ENCODE measurements around the gene NXPH4. TPM values are rescaled to one million over a fixed set of nuclear protein-coding genes. Genes with fewer than 3 reads are reported as not detected.

The NXPH4 gene
- total and polyA plus RNA-seq, 10 of the 15 experiments (the other 5 are each of a cell fraction or from before 2014, with no cell fraction given) = 0.03 to 0.26 TPM; not detected in 8

- TF ChIP-seq, protein P1, sequence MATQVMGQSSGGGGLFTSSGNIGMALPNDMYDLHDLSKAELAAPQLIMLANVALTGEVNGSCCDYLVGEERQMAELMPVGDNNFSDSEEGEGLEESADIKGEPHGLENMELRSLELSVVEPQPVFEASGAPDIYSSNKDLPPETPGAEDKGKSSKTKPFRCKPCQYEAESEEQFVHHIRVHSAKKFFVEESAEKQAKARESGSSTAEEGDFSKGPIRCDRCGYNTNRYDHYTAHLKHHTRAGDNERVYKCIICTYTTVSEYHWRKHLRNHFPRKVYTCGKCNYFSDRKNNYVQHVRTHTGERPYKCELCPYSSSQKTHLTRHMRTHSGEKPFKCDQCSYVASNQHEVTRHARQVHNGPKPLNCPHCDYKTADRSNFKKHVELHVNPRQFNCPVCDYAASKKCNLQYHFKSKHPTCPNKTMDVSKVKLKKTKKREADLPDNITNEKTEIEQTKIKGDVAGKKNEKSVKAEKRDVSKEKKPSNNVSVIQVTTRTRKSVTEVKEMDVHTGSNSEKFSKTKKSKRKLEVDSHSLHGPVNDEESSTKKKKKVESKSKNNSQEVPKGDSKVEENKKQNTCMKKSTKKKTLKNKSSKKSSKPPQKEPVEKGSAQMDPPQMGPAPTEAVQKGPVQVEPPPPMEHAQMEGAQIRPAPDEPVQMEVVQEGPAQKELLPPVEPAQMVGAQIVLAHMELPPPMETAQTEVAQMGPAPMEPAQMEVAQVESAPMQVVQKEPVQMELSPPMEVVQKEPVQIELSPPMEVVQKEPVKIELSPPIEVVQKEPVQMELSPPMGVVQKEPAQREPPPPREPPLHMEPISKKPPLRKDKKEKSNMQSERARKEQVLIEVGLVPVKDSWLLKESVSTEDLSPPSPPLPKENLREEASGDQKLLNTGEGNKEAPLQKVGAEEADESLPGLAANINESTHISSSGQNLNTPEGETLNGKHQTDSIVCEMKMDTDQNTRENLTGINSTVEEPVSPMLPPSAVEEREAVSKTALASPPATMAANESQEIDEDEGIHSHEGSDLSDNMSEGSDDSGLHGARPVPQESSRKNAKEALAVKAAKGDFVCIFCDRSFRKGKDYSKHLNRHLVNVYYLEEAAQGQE (IDR thresholded peaks at IDR 0.05; ENCODE audit: low read depth, low read length) = no peak
- peak; percentile 63 for TF ChIP-seq RUNX3 (IDR thresholded peaks at IDR 0.05; ENCODE audit: low read length)
- no peak for TF ChIP-seq TCF12 (IDR thresholded peaks at IDR 0.05; ENCODE audit: low read depth, low read length)
- no peak for TF ChIP-seq CHD1 (IDR thresholded peaks at IDR 0.05; ENCODE audit: low read depth, low read length)
- TF ChIP-seq CHD2 (IDR thresholded peaks at IDR 0.05; ENCODE audit: borderline replicate concordance, low read depth, low read length) = no peak
- TF ChIP-seq, protein P2, sequence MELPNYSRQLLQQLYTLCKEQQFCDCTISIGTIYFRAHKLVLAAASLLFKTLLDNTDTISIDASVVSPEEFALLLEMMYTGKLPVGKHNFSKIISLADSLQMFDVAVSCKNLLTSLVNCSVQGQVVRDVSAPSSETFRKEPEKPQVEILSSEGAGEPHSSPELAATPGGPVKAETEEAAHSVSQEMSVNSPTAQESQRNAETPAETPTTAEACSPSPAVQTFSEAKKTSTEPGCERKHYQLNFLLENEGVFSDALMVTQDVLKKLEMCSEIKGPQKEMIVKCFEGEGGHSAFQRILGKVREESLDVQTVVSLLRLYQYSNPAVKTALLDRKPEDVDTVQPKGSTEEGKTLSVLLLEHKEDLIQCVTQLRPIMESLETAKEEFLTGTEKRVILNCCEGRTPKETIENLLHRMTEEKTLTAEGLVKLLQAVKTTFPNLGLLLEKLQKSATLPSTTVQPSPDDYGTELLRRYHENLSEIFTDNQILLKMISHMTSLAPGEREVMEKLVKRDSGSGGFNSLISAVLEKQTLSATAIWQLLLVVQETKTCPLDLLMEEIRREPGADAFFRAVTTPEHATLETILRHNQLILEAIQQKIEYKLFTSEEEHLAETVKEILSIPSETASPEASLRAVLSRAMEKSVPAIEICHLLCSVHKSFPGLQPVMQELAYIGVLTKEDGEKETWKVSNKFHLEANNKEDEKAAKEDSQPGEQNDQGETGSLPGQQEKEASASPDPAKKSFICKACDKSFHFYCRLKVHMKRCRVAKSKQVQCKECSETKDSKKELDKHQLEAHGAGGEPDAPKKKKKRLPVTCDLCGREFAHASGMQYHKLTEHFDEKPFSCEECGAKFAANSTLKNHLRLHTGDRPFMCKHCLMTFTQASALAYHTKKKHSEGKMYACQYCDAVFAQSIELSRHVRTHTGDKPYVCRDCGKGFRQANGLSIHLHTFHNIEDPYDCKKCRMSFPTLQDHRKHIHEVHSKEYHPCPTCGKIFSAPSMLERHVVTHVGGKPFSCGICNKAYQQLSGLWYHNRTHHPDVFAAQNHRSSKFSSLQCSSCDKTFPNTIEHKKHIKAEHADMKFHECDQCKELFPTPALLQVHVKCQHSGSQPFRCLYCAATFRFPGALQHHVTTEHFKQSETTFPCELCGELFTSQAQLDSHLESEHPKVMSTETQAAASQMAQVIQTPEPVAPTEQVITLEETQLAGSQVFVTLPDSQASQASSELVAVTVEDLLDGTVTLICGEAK (IDR thresholded peaks at IDR 0.05; ENCODE audit: borderline replicate concordance) = no peak
- no peak for TF ChIP-seq PBX3 (IDR thresholded peaks at IDR 0.05; ENCODE audit: insufficient replicate concordance, low read depth, low read length)
- TF ChIP-seq FOXM1 (IDR thresholded peaks at IDR 0.05; ENCODE audit: low read depth, low read length) = no peak
- TF ChIP-seq MEF2B (IDR thresholded peaks at IDR 0.05; ENCODE audit: partially characterized antibody, poor library complexity, severe bottlenecking) = no peak
- no peak for TF ChIP-seq YBX1 (IDR thresholded peaks at IDR 0.05)
- no peak for TF ChIP-seq NR2F1 (conservative IDR thresholded peaks at IDR 0.05)
- TF ChIP-seq, protein P3, sequence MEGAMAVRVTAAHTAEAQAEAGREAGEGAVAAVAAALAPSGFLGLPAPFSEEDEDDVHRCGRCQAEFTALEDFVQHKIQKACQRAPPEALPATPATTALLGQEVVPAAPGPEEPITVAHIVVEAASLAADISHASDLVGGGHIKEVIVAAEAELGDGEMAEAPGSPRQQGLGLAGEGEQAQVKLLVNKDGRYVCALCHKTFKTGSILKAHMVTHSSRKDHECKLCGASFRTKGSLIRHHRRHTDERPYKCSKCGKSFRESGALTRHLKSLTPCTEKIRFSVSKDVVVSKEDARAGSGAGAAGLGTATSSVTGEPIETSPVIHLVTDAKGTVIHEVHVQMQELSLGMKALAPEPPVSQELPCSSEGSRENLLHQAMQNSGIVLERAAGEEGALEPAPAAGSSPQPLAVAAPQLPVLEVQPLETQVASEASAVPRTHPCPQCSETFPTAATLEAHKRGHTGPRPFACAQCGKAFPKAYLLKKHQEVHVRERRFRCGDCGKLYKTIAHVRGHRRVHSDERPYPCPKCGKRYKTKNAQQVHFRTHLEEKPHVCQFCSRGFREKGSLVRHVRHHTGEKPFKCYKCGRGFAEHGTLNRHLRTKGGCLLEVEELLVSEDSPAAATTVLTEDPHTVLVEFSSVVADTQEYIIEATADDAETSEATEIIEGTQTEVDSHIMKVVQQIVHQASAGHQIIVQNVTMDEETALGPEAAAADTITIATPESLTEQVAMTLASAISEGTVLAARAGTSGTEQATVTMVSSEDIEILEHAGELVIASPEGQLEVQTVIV (IDR thresholded peaks at IDR 0.05; ENCODE audit: borderline replicate concordance, partially characterized antibody) = no peak
- no peak for TF ChIP-seq SIN3A (IDR thresholded peaks at IDR 0.05; ENCODE audit: low read depth, low read length)
- TF ChIP-seq LARP7 (IDR thresholded peaks at IDR 0.05) = no peak
- TF ChIP-seq SMARCA5 (IDR thresholded peaks at IDR 0.05) = no peak
- TF ChIP-seq JUNB (IDR thresholded peaks at IDR 0.05) = no peak
- TF ChIP-seq RBBP5 (conservative IDR thresholded peaks at IDR 0.05) = no peak
- 0 out of 2 replicates have a peak, but pooled peaks have one; percentile 31 for TF ChIP-seq MLLT1 (IDR thresholded peaks at IDR 0.05)
- no peak for TF ChIP-seq ZNF24 (IDR thresholded peaks at IDR 0.05)
These were observed 953 bp upstream of the NXPH4 start (continued) for GRCh38 chr12:57215668-57216013.
